GM12801 (cell line): ENCODE measurements around the gene KLK8.

Experiments used
- TF ChIP-seq, protein P1 (sequence below): IDR thresholded peaks from one replicate; pipeline ENCODE4 v1.5.1; 2011; ENCODE audit warnings: control low read depth; ENCODE audit not compliant: insufficient read length; ENCODE audit errors: extremely low read depth

The KLK8 gene, protein sequence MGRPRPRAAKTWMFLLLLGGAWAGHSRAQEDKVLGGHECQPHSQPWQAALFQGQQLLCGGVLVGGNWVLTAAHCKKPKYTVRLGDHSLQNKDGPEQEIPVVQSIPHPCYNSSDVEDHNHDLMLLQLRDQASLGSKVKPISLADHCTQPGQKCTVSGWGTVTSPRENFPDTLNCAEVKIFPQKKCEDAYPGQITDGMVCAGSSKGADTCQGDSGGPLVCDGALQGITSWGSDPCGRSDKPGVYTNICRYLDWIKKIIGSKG

DNA sequence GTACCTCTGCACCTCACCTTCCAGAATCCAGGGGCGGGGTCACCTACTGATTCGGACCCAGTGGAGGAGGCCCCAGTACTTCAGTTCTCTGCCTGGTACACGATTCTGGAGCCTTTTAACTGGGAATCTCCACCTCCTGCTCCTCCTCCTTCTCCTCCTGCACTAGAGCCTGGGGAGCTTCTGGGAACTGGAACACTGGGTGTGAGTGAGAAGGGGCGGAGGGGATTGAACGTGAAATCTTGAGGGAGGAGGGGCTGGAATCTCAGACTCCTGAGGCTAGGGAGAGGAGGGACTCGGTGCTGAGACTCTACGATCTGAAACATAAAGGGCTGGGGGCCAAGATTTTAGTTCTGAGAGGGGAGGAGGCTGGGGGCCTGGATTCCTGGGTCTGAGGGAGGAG is at the start of gene KLK8:
Gene KLK8 (minus strand): TSS at position 90 of the 400 bp plus-strand sequence. CDS start 437 bp downstream, outside the sequence.
- TF ChIP-seq, protein P1, sequence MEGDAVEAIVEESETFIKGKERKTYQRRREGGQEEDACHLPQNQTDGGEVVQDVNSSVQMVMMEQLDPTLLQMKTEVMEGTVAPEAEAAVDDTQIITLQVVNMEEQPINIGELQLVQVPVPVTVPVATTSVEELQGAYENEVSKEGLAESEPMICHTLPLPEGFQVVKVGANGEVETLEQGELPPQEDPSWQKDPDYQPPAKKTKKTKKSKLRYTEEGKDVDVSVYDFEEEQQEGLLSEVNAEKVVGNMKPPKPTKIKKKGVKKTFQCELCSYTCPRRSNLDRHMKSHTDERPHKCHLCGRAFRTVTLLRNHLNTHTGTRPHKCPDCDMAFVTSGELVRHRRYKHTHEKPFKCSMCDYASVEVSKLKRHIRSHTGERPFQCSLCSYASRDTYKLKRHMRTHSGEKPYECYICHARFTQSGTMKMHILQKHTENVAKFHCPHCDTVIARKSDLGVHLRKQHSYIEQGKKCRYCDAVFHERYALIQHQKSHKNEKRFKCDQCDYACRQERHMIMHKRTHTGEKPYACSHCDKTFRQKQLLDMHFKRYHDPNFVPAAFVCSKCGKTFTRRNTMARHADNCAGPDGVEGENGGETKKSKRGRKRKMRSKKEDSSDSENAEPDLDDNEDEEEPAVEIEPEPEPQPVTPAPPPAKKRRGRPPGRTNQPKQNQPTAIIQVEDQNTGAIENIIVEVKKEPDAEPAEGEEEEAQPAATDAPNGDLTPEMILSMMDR = no peak

DNA sequence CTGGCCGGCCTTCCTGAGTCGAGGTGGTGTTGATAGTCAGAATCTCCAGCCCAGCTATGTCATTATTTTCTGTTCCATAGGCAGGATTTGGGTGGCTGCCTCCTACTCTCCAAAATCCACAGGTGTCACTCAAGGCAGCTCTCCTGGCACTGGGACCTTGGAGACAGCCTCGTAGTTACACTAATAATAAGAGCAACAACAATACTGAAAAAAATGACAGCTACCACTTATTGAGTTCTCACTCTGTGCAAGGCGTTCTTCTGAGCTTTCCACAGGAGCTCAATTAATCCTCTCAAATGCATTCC is 45.6 kb upstream of the KLK8 start:
- TF ChIP-seq, protein P1 = no peak

DNA sequence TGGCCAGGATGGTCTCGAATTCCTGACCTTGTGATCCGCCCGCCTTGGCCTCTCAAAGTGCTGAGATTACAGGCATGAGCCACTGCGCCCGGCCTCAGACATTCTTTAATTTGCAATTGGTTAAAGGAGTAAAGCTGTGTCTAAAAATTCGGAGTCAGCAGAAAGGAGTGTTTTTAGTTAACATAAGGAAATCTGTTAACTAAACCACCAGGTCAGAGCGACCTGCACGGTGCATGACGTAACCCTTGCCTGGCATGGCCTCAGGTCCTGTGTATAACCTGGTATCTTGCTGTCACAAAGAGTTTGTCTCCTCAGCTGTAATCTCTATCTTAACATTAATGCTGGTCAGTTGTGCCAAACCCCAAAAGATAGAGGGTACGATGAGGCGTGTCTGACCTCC is 42.9 kb upstream of the KLK8 start:
- TF ChIP-seq, protein P1 = no peak

DNA sequence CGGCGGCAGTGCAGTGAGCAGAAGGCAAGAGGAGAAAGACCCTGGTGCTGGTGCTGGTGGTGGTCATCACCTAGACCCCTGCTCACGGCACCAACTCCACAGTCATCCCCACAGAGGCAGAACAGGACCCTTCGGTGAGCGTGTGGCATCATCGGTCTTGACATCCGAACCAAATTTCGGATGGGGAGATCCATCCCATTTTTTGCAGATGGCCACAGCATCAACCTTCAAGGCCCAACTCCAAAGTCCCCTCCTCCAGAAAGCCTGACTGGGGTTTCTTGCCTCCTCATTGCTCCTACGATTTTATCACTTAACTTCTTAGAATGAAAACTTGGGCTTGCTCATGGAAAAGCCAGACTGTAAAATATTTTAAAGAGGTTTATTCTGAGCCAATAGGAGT is 42.1 kb upstream of the KLK8 start:
- TF ChIP-seq, protein P1 = no peak

DNA sequence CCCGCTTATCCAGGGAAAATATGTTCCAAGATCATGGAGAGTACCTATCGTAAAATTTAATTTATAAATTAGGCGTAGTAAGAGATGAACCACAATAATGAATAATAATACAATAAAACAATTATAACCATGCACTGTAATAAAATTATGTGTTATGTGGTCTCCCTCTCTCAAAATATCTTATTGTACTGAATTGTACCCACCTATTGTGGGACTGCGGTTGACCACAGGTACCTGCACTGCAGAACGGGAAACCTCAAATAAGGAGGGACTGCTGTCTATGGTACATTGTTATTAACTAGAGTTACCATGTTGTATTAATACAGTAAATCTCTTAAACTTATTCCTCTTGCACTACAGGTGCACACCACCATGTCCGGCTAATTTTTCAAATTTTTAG is 38.7 kb upstream of the KLK8 start:
- TF ChIP-seq, protein P1 = no peak

DNA sequence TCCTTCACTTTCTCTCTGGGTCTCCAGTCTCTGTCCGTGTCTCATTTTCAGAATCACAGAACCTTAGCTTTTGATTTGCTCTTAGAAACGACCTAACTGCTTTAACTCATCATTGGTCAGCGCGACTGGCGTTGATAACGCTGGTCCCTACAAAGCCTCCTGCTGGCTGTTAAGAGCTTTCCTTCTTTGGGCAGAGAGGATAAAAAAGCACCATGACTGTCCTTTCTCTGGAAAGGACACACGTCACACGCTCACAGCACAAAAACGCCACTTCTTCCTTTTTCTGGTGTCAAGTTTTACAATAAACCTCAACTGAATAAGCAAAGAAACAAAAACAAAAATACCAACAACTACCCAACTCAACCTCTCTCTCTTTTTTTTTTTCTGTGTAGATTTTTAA is 35.1 kb upstream of the KLK8 start:
- TF ChIP-seq, protein P1 = no peak

DNA sequence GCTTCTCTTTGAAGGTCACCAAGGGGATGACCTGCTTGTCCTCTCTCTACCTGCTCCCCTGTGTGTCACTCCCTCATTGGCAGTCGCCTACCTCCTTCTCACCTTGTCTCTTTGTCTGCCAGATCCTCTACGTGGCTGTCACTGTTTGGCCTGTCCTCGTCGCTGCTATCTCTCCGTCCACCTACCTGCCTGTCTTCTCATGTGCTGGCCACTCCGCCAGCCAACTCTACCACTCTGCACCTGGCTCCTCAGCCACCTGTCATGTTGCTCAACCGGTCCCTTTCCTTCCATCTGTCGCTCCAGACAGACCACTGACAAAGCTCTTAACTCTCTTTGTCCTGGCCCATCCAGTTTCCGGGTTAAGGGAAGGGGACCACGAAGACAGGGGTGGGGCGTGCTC is 33.3 kb upstream of the KLK8 start, which contains the start of gene KLK12:
Gene KLK12 (minus strand): TSS at position 299 of the 400 bp plus-strand sequence. CDS start 381 bp downstream, outside the sequence.
- TF ChIP-seq, protein P1 = no peak
